ENCODE results near the gene CST5.

DNA sequence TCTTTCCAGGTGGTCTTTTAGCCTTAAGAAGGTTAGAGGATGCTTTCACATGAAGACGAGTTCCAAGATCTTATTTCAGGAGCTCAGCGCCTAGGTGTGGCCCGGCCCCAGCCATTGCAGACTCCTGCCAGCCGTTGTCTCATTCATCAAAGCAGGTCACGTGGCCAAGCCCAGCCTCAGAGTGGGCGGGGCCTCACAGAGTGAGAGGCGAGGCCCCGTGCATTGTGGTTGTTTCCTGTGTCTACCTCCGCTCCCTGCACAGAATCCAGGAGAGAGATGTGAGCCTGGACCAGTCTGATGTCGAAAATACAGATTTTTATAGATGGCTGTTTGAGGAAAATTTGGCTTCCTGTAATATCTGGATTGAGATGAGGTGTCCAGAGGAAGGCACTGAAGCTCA, 49.2 kb upstream of the CST5 start:
- TF ChIP-seq, protein P1, sequence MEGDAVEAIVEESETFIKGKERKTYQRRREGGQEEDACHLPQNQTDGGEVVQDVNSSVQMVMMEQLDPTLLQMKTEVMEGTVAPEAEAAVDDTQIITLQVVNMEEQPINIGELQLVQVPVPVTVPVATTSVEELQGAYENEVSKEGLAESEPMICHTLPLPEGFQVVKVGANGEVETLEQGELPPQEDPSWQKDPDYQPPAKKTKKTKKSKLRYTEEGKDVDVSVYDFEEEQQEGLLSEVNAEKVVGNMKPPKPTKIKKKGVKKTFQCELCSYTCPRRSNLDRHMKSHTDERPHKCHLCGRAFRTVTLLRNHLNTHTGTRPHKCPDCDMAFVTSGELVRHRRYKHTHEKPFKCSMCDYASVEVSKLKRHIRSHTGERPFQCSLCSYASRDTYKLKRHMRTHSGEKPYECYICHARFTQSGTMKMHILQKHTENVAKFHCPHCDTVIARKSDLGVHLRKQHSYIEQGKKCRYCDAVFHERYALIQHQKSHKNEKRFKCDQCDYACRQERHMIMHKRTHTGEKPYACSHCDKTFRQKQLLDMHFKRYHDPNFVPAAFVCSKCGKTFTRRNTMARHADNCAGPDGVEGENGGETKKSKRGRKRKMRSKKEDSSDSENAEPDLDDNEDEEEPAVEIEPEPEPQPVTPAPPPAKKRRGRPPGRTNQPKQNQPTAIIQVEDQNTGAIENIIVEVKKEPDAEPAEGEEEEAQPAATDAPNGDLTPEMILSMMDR (optimal IDR thresholded peaks at IDR 0.05 in 1 of 3, IDR thresholded peaks at IDR 0.05 in 1 of 3, conservative IDR thresholded peaks at IDR 0.05 in 1 of 3; ENCODE audit: extremely low read depth in 1 of 3, insufficient read depth in 2 of 3, low read length in 3 of 3), result no peak
- no peak for TF ChIP-seq EZH2 (IDR thresholded peaks at IDR 0.05; ENCODE audit: low read length)

All from keratinocyte (primary cell).